NCI-H748 (cell line): ENCODE measurements around the gene TMEM179.
A peak's percentile ranks its signal among the peaks of the same experiment; 100 is the strongest.

Source experiments
- DNase-seq: peaks from one replicate; lab custom pipeline; 2025; ENCODE audit not compliant: unreplicated experiment; lab: John Stamatoyannopoulos, UW

Gene TMEM179

DNA sequence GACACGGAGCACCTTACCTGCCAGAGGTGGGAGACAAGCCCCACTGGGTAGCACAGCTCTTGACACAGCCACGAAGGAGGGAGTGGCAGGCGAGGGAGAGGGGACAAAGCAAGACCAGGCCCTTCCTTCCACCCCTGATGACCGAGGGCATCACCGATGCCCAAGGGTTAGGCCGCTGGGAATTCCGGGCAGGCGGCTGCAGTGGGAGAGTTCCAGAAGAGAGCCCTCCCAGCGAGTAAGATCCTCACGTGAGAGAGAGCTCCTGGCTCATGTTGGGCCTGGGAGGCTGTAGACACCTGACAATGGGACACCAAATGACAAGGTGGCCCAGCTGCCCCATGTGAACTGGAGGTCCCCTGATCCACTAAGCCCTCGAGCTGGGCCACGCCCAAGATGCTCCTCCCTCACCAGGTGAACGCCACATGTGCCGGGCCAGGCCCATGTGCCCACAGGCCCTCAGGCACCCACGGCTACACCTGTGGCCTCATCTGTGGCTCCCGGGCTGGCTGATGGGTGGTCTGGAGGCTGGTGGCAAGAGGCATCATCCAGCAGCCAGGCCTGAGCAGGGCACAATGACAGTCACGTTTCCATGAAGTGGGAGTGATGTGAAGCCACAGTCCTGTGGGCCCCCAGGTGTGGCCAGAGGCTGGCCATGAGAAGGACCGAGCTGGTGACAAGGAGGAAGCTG, 57.1 kb downstream of the TMEM179 start:
- DNase-seq = no peak

DNA sequence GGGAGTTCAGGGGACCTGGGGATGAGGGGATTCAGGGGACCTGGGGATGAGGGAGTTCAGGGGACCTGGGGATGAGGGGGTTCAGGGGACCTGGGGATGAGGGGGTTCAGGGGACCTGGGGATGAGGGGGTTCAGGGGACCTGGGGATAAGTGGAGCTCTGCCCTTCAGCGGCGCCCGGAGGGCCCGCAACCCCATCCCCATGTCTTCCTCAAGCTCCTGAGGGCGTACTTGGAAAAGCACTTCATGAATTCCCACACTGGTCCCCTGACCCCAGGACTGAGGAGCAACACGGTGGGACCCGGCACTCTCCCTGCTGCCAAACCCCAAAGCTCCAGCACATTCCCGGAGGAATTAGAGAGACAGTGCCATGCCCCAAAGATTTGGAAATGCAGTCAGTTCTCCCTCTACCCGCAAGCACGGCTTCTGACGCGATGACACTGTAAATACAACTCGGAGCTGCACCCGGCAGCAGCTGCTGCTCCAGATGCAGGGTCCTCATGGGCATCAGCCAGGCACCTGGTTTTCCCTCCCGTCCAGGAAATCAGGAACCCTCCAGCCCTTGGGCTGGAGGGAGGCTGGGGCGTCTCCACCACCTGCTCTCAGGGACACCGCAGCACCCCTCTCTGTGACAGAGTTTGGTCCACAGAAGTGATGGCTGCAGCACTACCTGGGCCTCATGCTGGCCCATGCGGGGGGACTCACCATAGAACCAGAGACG, 57.8 kb downstream of the TMEM179 start:
- no peak for DNase-seq

DNA sequence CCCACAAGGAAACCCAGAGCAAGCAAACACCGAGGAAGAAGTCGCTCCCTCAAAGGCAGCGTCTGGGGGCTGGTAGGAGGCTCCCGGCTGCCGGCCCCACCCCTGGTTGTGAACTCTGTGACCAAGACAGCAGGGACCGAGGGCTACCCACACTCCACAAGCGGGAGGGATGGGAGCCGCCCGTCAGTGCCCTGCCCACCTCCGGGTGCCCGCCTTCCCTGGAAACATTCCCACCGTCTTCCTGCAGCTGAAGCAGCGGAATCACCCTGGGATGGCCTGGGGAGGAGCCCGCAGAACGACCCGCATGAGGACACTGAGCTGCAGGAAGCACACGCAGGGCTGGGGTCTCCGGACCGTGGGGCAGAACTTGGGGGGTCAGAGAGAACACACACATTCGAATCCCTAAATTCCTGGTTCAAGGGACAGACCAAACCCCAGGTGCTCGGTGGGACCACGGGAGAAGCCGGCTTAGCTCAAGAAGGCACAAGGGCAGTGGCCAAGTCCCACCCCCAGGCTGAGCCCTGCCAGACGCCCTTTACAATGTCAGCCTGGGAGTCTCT, 58.5 kb downstream of the TMEM179 start:
- no peak for DNase-seq

DNA sequence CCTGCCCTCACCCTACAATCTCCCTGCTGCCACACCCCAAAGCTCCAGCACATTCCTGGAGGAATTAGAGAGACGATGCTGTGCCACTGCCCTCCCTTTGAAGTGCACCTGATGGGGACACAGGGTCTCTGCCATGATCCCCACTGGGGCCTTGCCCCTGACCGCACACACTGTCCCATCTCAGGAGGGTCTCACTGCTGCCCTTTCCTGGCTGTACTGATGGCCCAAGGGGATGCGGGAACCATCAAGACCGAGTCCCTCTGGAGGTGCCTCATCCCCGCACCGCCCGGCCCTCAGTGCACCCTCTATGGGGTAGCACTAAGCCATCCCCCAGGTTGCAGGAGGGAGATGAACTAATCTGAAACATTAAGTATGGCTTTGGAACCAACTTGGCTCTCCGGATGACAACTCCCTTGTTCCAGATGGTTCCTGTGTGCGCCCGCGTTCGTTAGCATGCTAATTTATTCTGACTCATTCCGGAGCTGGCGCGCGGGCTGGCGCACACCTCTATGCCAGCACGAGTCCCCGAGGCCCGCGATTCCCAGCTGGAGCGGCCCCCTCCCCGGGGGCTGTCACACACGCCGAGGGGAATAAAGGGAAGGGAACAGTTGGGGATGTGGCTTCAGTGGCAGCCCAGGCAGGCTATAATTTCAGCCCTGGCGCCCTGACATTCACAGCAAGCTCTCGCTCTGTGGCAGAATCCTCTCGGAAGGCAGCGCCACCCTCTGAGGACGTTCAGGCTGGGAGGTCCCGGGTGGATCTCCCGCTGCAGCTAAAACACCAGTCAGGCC, 59.2 kb downstream of the TMEM179 start:
- peak; percentile 34 for DNase-seq

DNA sequence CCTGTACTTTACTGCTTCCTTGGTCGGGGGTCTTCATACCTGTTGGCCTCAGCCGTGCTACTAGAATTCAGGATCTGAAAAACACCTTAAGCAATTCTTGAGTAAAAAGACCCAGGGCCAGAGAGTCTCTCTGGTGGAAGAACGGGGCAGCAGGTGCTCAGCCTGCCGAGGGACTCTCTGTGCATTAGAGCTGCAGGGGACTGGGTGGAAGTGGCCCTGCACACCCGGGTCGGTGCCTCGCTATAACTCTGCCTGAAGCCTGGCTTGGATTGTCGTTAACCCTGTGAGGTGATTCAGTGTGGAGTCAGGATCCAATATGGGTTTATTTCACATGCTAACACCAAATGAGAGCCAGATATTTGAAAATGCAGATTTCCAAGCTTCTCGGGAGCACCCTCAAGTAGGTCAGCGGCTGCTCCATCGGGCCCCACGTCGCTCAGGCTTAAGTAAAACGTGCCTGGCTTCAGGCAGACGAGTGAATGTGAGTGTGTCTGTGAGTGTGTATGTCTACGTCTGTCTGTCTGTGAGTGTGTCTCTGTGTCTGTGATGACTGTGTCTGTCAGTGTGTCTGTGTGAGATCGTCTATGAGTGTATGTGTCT, 60.1 kb downstream of the TMEM179 start:
- no peak for DNase-seq

DNA sequence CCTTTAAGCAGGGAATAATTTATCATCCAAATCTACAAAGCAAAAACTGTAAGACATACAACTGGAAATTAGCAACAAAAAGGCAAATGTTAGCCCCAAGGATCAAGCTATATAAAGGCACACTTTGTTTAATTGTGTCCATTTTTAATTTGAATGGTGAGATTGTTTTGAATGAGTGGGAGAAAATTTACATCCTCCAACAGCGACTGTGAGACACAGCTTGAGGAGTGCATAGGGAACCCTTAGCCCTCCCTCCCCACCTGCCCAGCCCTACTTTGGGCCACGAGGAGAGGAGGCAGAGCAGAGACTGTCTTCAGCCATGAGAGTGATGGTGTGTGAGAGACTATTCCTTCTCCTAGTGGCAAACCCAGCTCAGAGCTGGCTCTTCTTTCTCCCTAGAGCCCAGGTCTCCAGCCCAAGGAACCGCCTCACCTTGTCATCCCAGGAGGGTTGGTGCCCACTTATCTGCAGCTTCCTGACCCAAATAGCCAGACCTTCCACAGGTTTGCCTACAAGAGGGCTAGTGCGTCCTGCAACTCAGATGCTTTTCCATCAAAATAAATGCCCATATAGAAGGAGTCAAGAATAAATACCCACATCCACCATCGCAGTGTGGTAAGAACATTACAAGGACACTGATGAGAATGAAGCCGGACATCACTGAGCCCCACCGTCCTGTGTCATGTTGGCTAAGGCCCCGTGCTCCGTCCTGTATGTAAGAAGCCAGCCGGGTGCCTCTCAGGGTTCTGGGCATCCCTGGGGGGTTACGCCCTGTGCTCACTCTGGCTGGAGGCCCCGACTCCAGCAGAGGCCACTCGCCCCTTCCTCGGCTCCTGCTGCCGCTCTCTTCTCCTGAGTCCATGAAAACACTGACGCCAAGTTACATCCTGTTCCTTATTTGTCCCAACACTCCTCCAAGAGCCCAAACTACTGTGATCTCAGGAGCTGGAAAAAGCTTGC, 61.4 kb downstream of the TMEM179 start:
- peak; percentile 35 for DNase-seq

DNA sequence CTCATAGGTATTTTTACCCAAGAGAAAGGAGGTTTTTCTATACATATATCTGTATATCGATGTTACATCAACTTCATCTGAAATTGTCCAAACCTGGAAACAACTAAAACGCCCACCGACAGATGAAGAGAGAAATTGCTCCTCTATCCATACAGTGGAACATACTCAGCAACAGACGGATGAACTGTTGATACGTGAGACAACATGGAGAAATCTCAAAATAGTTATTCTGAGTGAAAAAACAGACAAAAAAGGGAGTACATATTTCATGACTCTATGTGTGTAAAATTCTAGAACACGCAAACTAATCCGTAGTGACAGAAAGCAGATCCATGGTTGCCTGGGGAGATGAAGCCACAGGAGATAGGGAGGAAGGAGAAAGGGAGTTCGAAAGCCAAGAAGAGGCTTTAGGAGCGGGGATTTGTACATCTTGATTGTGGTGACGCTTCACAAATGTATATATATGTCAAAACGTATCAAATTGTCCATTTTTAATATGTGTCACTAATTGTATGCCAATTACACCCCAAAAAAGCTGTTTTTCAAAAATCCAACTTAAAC, 62.6 kb downstream of the TMEM179 start:
- DNase-seq = no peak
